H1 (cell line): ENCODE results near the gene KRTAP2-4. TPM values are rescaled to one million over a fixed set of nuclear protein-coding genes. Genes with fewer than 3 reads are reported as not detected.
"Not testable (repeated sequence)": the region's sequence is repeated elsewhere in the genome, so short reads cannot be mapped to it uniquely, and the experiment has no call there.

Source experiments
- CTCF ChIA-PET: fragments of 300-600 bp; sonication (Branson Sonifier 250); formaldehyde crosslinking; loops from one replicate; lab custom pipeline; 2021; ENCODE audit not compliant: partially characterized antibody; lab: Charles Lee
- POLR2A ChIA-PET: fragments of 300-600 bp; sonication (Branson Sonifier 250); formaldehyde crosslinking; loops from one replicate; lab custom pipeline; 2021; ENCODE audit warnings: inconsistent platforms; ENCODE audit not compliant: partially characterized antibody; lab: Charles Lee
- DNase-seq, 2 experiments: peaks; one replicate each; pipeline versions ENCODE4 v3.0.0 to v3.0.0-alpha.2; 2010 to 2022; ENCODE audit warnings: low spot score in 2 of 2, low read depth in 1 of 2, mixed read lengths in 1 of 2
- FAIRE-seq: peaks from 2 replicates; lab custom pipeline; 2011; peaks lifted over from hg19 to GRCh38; lab: Jason Lieb, UNC
- H2AFZ ChIP-seq: 2 replicates; pipeline ENCODE4 v1.8.1; 2012; ENCODE audit warnings: low read length, inconsistent platforms
- H2AK5ac ChIP-seq: 2 replicates; pipeline ENCODE4 v1.6.1; 2013; ENCODE audit warnings: low read depth, low read length
- H2BK120ac ChIP-seq: replicated peaks from 2 replicates; pipeline ENCODE3; 2013; ENCODE audit warnings: low read depth, low read length, inconsistent platforms
- H2BK12ac ChIP-seq: 2 replicates; pipeline ENCODE4 v1.6.1; 2013; ENCODE audit warnings: low read depth, low read length
- H2BK15ac ChIP-seq: 2 replicates; pipeline ENCODE4 v1.6.1; 2013; ENCODE audit warnings: low read length
- H2BK20ac ChIP-seq: 2 replicates; pipeline ENCODE4 v1.6.1; 2013; ENCODE audit warnings: low read length
- H2BK5ac ChIP-seq: 2 replicates; pipeline ENCODE4 v1.6.1; 2013; ENCODE audit warnings: low read depth, low read length
- H3K14ac ChIP-seq: 2 replicates; pipeline ENCODE4 v1.6.1; 2013; ENCODE audit warnings: inconsistent platforms; ENCODE audit not compliant: insufficient read length
- H3K18ac ChIP-seq: 2 replicates; pipeline ENCODE4 v1.6.1; 2013; ENCODE audit warnings: low read length; ENCODE audit errors: extremely low read depth
- H3K23ac ChIP-seq: 2 replicates; pipeline ENCODE4 v1.6.1; 2013; ENCODE audit warnings: inconsistent platforms; ENCODE audit not compliant: insufficient read length
- H3K23me2 ChIP-seq: 2 replicates; pipeline ENCODE4 v1.6.1; 2013; ENCODE audit warnings: low read depth, low read length
- H3K27ac ChIP-seq: 2 replicates; pipeline ENCODE4 v1.6.1; 2011; ENCODE audit warnings: low read depth, low read length, inconsistent platforms
- H3K27me3 ChIP-seq, 4 experiments: replicated peaks in 1 of 4; 1 replicate in 1 of 4; 2 replicates in 3 of 4; pipeline versions ENCODE4 v1.6.1 to v1.8.1; 2011 to 2013; ENCODE audit warnings: low read length in 3 of 4, mild to moderate bottlenecking in 3 of 4, inconsistent platforms in 2 of 4, mixed read lengths in 2 of 4, moderate library complexity in 1 of 4; ENCODE audit not compliant: control insufficient read depth in 3 of 4, insufficient read depth in 3 of 4; ENCODE audit errors: extremely low read depth in 1 of 4
- H3K36me3 ChIP-seq, 4 experiments: 2 replicates each; pipeline versions ENCODE4 v1.6.1 to v1.8.1; 2011 to 2013; ENCODE audit warnings: mild to moderate bottlenecking in 4 of 4, low read length in 3 of 4, moderate library complexity in 2 of 4, control low read depth in 1 of 4, inconsistent platforms in 1 of 4; ENCODE audit not compliant: insufficient read depth in 4 of 4, control insufficient read depth in 2 of 4
- H3K4ac ChIP-seq: replicated peaks from 2 replicates; pipeline ENCODE3; 2013; ENCODE audit warnings: low read length, low read depth, mixed read lengths, inconsistent platforms; ENCODE audit not compliant: insufficient read length
- H3K4me1 ChIP-seq, 4 experiments: replicated peaks in 1 of 4; 1 replicate in 1 of 4; 2 replicates in 3 of 4; pipeline versions ENCODE4 v1.6.1 to v1.8.1; 2011 to 2013; ENCODE audit warnings: low read length in 3 of 4, inconsistent platforms in 2 of 4, mixed read lengths in 1 of 4; ENCODE audit not compliant: insufficient read depth in 4 of 4, control insufficient read depth in 3 of 4
- H3K4me2 ChIP-seq, 2 experiments: 2 replicates each; pipeline versions ENCODE4 v1.6.1 to v1.8.1; 2011 to 2013; ENCODE audit warnings: low read depth in 2 of 2, low read length in 2 of 2, control low read depth in 1 of 2, inconsistent platforms in 1 of 2, mild to moderate bottlenecking in 1 of 2; ENCODE audit not compliant: insufficient read depth in 1 of 2
- H3K4me3 ChIP-seq, 4 experiments: fragments of 200-600, 300-600 bp in 1 of 4; sonication (generic), shearing (Covaris generic), sonication (Bioruptor Twin) in 1 of 4; 2 replicates each; pipeline versions ENCODE4 v1.5.1 to v1.8.1; 2011 to 2016; ENCODE audit warnings: low read length in 4 of 4, low read depth in 3 of 4, control low read depth in 2 of 4, inconsistent platforms in 2 of 4, mild to moderate bottlenecking in 2 of 4, mixed read lengths in 1 of 4, moderate library complexity in 1 of 4; ENCODE audit not compliant: insufficient read depth in 2 of 4; ENCODE audit errors: extremely low read depth in 1 of 4
- H3K56ac ChIP-seq: replicated peaks from 2 replicates; pipeline ENCODE3; 2013; ENCODE audit warnings: low read depth, mild to moderate bottlenecking, mixed read lengths, low read length, inconsistent platforms; ENCODE audit not compliant: insufficient read length
- H3K79me1 ChIP-seq: 2 replicates; pipeline ENCODE4 v1.6.1; 2013; ENCODE audit warnings: low read depth, low read length, control low read depth
- H3K79me2 ChIP-seq, 2 experiments: 2 replicates each; pipeline versions ENCODE4 v1.6.1 to v1.8.1; 2012 to 2013; ENCODE audit warnings: low read length in 2 of 2, mild to moderate bottlenecking in 2 of 2, inconsistent platforms in 1 of 2; ENCODE audit not compliant: insufficient read depth in 2 of 2, control insufficient read depth in 1 of 2
- H3K9ac ChIP-seq, 4 experiments: replicated peaks in 1 of 4; 1 replicate in 1 of 4; 2 replicates in 3 of 4; pipeline versions ENCODE4 v1.6.1 to v1.8.1; 2011 to 2013; ENCODE audit warnings: low read depth in 3 of 4, low read length in 3 of 4, control low read depth in 2 of 4, mild to moderate bottlenecking in 2 of 4, moderate library complexity in 2 of 4, inconsistent platforms in 1 of 4; ENCODE audit errors: extremely low read depth in 1 of 4
- H3K9me3 ChIP-seq, 2 experiments: 2 replicates each; pipeline versions ENCODE4 v1.6.1 to v1.8.1; 2012 to 2013; ENCODE audit warnings: mild to moderate bottlenecking in 2 of 2, moderate library complexity in 2 of 2, control low read depth in 1 of 2, inconsistent platforms in 1 of 2, low read depth in 1 of 2, low read length in 1 of 2, mixed read lengths in 1 of 2; ENCODE audit not compliant: insufficient read depth in 2 of 2
- H4K20me1 ChIP-seq, 2 experiments: replicated peaks in 1 of 2; 2 replicates each; pipeline versions ENCODE3 to v1.8.1; 2011 to 2013; ENCODE audit warnings: inconsistent platforms in 2 of 2, low read length in 2 of 2, mild to moderate bottlenecking in 1 of 2; ENCODE audit not compliant: insufficient read depth in 2 of 2, control insufficient read depth in 1 of 2
- H4K5ac ChIP-seq: 2 replicates; pipeline ENCODE4 v1.6.1; 2013; ENCODE audit warnings: low read length, low read depth, mixed read lengths, inconsistent platforms; ENCODE audit not compliant: insufficient read length
- H4K8ac ChIP-seq: 2 replicates; pipeline ENCODE4 v1.8.0; 2013; ENCODE audit warnings: mild to moderate bottlenecking, moderate library complexity, low read length, inconsistent platforms; ENCODE audit not compliant: insufficient read depth; ENCODE audit errors: extremely low read depth
- H4K91ac ChIP-seq: replicated peaks from 2 replicates; pipeline ENCODE3; 2013; ENCODE audit warnings: low read length, mixed read lengths, inconsistent platforms; ENCODE audit not compliant: insufficient read length
- WGBS, 2 experiments: shearing (Covaris generic) in 1 of 2; methylation state at CpG; one replicate each; pipeline versions ENCODE4 v1.1.6 to v1.1.7; 2013 to 2015; ENCODE audit warnings: low lambda C conversion rate in 2 of 2, mixed read lengths in 2 of 2, inconsistent platforms in 1 of 2, low coverage in 1 of 2, missing lambda C conversion rate in 1 of 2; ENCODE audit not compliant: insufficient replicate concordance in 2 of 2, insufficient coverage in 1 of 2, insufficient read length in 1 of 2; ENCODE audit errors: extremely low coverage in 1 of 2, missing lambda C conversion rate in 1 of 2; 5-methylcytosine and 5-hydroxymethylcytosine counted together
- polyA plus RNA-seq, 7 experiments: library from polyadenylated mRNA; depleted of rRNA in 3 of 7; stranded (reverse) in 5 of 7; unstranded in 2 of 7; fragments of >200 nt in 5 of 7; fragments of 200-250 nt in 2 of 7; gene quantifications; 1 replicate in 5 of 7; 2 replicates in 1 of 7; 4 replicates in 1 of 7; pipeline versions ENCODE4 v1.2.1 to v1.2.3, GENCODE V29; 2011 to 2013; ENCODE audit warnings: missing spikeins in 2 of 7, mixed read lengths in 2 of 7
- total RNA-seq: library from RNA; stranded (reverse); fragmentation: NEBNext Ultra II Directional; extraction: Animal tissue kit (Norgen Biotek cat#: 25700); gene quantifications from 2 replicates; pipeline ENCODE4 v1.2.1, GENCODE V29; 2021

KRTAP2-4 gene
- total and polyA plus RNA-seq, 2 of the 8 experiments (the other 6 are each of a cell fraction or from before 2014, with no cell fraction given): not detected

DNA sequence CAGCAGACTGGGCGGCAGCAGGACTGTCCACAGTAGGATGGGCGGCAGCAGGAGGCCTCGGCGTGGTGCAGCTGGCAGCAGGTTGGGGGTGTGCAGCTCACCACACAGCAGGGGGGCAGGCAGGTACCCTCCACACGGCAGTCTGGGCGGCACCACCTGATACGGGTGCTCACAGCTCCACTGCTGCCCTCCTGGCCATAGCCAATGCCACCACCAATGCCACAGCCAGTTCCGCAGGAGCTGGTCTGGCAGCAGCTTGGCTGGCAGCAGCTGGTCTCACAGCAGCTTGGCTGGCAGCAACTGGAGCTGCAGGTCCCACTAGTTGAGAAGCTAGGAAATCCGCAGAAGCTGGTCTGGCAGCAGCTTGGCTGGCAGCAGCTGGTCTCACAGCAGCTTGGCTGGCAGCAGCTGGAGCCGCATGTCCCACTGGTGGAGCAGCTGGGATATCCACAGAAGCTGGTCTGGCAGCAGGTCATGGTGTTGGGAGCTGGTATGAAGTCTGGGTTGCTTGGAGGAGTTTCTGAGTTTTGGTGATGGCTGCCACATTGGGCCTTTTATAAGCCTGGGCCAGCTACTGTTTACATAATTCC is 31.2 kb downstream of the KRTAP2-4 start, which contains the start of gene KRTAP1-3:
Gene KRTAP1-3, minus strand, starts transcription at position 529 of the 590 bp plus-strand sequence. Its CDS starts 53 bp downstream, at position 476.
- H3K79me2 ChIP-seq, H2BK20ac ChIP-seq, H3K4me1 ChIP-seq, H2AFZ ChIP-seq, H3K56ac ChIP-seq, H4K5ac ChIP-seq, H3K4me3 ChIP-seq, H4K91ac ChIP-seq, FAIRE-seq, H3K4ac ChIP-seq, H3K9ac ChIP-seq, H4K20me1 ChIP-seq, H2AK5ac ChIP-seq, H3K4me2 ChIP-seq, H3K18ac ChIP-seq, H2BK15ac ChIP-seq, H4K8ac ChIP-seq, H3K27ac ChIP-seq, H3K23ac ChIP-seq, H3K23me2 ChIP-seq, H2BK5ac ChIP-seq, H3K9me3 ChIP-seq, H3K14ac ChIP-seq, H3K79me1 ChIP-seq, DNase-seq, POLR2A ChIA-PET, H2BK12ac ChIP-seq, H3K27me3 ChIP-seq, H2BK120ac ChIP-seq, H3K36me3 ChIP-seq: not testable (repeated sequence)
- 88% methylated on average over 7 of the region's 10 CpGs; no CpG with 5 or more reads in 1 of the 2 experiments for WGBS, 2 experiments
- CTCF ChIA-PET: interaction anchor here (1.1 kb wide), 1 partner anchor 288 kb away, joined by 3 read pairs; no protein-coding TSS in a partner anchor
